Raji (cell line): ENCODE data around the gene FATE1.

Experiments used
- POLR2A ChIP-seq: IDR thresholded peaks from 2 replicates; pipeline ENCODE4 v1.6.1; 2011; ENCODE audit warnings: low read depth, low read length, control low read depth; ENCODE audit not compliant: insufficient read depth

FATE1 gene

DNA sequence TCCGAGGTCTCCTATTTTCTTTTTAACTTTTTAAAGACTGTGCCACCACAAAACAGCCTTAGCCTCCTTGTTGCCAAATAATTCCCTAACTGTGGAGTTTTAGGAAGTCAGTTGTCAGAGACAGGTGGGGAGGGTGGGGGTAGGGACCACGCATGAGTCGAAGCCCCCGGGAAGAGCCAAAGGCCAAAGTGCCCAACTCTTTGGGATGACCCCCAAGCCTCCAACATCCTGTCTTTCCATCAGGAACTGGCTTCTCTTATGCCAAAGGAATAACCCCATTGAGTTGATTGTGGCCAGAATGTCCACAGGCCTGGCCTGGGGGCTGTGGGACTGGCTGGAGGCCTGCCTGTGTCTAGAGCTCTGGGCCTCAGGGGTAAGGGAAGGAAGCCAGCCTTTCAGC, 14.8 kb upstream of the FATE1 start:
- TF ChIP-seq POLR2A, result no peak

DNA sequence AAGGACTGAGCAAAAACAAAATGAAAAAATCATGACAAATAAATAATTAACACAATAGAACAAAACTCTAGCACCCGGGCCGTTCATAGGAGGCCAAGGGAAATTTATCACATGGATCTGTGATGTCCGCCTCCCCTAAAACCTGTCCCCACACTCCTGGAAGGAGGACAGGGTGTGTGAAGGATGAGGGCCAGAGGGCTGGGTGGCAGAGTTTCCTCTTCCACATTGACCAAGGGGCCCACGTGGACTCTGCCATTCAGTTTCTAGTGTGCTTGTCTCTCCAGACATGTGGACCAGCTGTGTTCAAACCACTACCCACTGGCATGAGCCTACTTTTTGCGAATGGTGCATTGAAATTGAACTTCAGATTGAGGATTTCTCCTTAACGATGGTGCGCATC, 14.3 kb upstream of the FATE1 start:
- no peak for TF ChIP-seq POLR2A

DNA sequence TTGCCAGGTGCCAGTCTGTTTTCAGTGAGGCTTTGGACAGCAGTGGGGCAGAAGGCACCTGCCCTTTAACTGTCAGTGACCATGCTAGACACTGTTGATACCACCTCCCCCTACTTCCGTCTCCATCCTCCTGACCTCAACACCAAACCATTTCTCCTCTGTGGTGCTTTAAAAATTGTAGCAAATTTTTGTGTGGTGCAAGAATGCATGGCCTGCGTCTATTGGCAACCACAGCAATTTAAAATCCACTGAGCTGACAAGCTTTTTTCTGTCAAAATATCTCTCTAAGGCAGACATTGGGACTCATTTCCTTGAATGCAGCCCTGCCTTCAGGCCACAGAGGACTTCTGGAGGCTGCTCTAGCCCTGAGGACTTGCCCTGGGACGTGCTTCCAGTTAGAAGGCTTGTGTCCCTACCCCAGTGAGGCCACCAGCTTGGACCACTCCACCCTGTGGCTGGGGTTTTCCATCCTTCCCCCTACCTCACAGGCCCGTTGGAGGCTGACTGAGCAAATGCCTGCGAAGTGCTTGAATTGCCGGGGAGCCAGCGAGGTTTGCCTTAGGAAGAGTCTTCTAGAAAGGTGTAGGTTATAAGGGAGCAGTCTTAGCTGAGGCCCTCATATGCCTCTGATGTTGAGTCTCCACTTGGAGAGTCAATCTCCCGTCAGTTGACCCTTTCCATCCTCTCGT, 13.7 kb upstream of the FATE1 start:
- no peak for TF ChIP-seq POLR2A

- TF ChIP-seq POLR2A, result no peak
These were observed 13.0 kb upstream of the FATE1 start for GRCh38 chrX:151702741-151703340.

GRCh38 chrX:151703487-151703886, 12.3 kb upstream of the FATE1 start:
- TF ChIP-seq POLR2A, result no peak

DNA sequence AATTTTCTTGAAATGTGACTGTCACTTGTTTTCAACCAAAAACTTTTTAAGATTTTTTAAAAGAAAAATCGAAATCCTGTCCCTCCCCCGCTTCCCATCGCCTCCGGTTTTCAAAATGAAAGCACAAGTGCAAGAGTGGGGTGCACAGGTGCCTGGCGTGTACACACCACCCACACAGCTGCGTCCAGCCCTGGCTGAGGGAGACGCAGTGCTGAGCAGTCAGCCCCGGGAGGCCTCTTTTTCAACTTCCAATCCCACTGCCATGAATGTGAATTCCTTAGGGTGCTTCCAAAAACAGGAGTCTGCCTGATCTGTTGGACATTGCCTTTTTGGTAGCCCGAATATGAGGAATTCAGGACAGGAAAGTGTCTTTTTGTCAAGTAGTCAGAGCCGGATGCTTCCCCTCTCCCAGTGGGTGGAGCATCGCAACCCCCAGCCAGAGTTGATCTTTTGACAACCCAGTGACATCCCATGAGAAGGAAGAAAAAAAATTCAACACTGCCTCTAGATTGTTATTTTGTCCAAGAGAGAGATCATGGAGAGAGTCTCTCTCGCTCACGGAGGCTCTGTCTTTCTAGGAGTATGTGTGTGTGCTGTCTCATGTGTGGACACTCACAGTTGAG, 11.7 kb upstream of the FATE1 start:
- no peak for TF ChIP-seq POLR2A

GRCh38 chrX:151708821-151709220, 7.0 kb upstream of the FATE1 start:
- no peak for TF ChIP-seq POLR2A

- no peak for TF ChIP-seq POLR2A
These were observed 5.4 kb upstream of the FATE1 start for GRCh38 chrX:151710457-151710856.

DNA sequence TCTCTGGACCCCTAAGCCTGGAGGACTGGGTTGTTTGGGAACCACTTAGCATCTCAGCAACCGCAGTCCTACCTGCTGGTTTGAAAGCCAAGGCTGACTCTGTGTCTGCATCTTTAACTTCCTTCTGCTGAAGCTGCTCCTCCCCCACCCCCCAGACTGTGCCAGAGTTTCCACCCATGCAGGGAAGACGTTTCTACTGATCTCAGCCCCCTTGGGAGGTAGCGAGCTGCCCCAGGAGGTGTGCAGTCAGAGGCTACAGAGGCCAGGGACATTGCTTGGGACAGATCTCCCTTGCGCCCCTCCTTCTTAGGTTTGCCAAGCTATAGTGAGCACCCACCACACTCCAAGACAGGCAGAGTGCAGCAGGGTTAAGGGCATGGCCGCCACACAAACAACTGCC, 4.7 kb upstream of the FATE1 start:
- TF ChIP-seq POLR2A, result no peak

GRCh38 chrX:151711787-151712186, 4.0 kb upstream of the FATE1 start:
- no peak for TF ChIP-seq POLR2A

DNA sequence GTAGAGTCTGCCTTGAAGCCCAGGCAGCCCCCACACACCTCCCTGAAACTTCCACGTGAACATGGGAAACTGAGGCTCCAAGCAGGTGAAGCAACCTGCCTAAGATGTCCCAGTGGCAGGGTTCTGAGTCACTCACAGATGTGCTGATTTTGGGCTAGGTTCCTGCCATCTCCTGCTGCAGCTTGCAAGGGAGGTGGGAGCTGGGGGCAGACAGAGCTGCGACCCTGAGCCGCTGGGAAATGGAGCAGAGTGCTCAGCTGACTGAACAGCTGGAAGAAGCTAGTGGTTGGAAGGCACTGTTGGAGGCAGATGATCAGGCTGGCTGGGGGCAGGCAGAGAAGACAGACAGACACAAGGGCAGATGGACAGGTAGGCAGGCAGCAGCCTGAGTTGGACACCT, 3.6 kb upstream of the FATE1 start:
- TF ChIP-seq POLR2A, result no peak

GRCh38 chrX:151713849-151714248, 2.0 kb upstream of the FATE1 start:
- no peak for TF ChIP-seq POLR2A

DNA sequence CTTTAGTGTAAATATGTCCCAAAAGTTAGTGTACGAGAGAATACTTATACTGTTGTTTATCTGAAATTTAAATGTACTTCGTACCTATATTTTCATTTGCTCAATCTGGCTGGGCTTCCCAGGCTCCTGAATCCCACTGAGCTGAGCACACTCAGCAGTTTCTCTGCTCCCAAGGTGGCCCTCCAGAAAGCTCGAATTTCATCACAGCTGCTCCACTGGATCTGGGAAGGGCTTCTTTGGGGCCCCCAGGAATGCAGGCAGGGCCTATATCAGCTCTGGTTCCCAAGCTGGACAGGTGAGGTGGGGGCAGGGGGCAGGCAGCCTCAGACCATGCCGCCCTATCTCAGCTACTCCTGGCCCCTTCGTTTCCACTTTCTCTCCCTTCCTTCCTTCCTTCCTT, 1.5 kb upstream of the FATE1 start:
- no peak for TF ChIP-seq POLR2A

- no peak for TF ChIP-seq POLR2A
These were observed 6.5 kb downstream of the FATE1 start for GRCh38 chrX:151722241-151722846.

GRCh38 chrX:151723156-151723760, 7.4 kb downstream of the FATE1 start:
- TF ChIP-seq POLR2A, result no peak
